GM12872 (cell line): ENCODE measurements around the gene S100A8.

ENCODE experiments used
- TF ChIP-seq, protein P1 (sequence below): IDR thresholded peaks from 3 replicates; pipeline ENCODE4 v1.5.1; 2011; ENCODE audit warnings: low read depth, mild to moderate bottlenecking, low read length, moderate library complexity; ENCODE audit not compliant: insufficient read depth

The S100A8 gene

DNA sequence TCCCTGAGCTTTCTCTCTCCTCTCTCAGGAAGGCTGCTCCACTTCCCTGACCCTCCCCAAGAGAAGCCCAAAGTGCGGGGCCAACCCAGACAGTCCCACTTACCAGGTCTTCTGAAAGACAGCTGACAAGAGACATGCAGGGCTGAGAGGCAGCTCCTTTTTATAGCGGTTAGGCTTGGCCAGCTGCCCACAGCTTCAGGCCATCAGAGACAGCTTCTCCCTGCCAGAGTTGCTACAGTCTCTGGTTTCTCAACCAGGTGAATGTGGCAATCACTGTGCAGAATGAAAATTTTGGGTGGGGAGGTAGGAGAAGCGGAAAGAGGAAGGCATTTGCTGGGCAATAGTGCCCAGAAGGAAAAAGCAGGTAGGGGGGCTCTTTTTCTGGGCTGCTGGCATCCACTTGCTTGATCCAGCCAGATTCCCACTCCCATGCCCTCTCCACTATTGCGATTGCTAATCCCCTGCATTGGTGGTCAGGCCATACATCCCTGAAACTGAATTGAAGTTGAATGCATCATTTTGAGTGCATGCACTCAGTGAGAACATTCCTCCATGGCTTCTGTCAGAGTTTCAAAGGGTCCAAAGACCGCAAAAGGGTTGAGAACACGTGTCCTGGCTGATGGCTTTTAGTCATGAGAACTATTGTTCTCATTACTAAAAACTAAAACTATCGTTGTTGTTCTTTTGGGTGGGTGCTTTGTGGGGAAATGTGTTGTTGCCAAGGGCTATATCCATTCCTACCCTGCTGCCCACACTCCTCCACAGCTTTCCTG lies at the start of gene S100A8:
Gene S100A8, minus strand, starts transcription at position 136 of the 773 bp plus-strand sequence. CDS start 538 bp downstream, outside the sequence.
- TF ChIP-seq, protein P1, sequence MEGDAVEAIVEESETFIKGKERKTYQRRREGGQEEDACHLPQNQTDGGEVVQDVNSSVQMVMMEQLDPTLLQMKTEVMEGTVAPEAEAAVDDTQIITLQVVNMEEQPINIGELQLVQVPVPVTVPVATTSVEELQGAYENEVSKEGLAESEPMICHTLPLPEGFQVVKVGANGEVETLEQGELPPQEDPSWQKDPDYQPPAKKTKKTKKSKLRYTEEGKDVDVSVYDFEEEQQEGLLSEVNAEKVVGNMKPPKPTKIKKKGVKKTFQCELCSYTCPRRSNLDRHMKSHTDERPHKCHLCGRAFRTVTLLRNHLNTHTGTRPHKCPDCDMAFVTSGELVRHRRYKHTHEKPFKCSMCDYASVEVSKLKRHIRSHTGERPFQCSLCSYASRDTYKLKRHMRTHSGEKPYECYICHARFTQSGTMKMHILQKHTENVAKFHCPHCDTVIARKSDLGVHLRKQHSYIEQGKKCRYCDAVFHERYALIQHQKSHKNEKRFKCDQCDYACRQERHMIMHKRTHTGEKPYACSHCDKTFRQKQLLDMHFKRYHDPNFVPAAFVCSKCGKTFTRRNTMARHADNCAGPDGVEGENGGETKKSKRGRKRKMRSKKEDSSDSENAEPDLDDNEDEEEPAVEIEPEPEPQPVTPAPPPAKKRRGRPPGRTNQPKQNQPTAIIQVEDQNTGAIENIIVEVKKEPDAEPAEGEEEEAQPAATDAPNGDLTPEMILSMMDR = no peak

DNA sequence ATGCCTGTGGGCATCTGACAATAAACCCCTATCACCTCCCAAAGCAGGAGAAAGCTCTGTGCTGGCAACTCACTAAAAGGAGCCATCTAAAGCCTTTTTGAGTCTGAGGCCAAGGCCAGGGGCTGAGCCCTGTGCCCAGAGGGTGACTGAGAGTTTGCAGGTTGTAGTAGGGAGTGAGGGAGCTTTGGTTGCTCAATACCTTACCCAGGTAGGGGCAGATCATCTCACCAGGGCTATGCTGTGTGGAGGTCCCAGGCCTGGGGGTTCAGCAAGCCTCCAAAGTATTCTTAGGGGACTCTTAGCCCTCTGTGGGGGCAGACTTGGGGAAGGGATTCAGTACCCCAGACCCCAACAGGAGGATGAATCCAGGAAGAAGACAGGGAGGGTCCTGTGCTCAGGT lies 48.4 kb upstream of the S100A8 start:
- TF ChIP-seq, protein P1 = no peak

GRCh38 chr1:153438599-153438998 lies 47.7 kb upstream of the S100A8 start:
- TF ChIP-seq, protein P1 = no peak

- TF ChIP-seq, protein P1 = no peak
Observed at GRCh38 chr1:153437236-153437635, 46.4 kb upstream of the S100A8 start.

GRCh38 chr1:153434746-153435455 lies 44.0 kb upstream of the S100A8 start:
- TF ChIP-seq, protein P1 = no peak

- TF ChIP-seq, protein P1 = no peak
Observed at GRCh38 chr1:153432874-153433681, 42.2 kb upstream of the S100A8 start.

DNA sequence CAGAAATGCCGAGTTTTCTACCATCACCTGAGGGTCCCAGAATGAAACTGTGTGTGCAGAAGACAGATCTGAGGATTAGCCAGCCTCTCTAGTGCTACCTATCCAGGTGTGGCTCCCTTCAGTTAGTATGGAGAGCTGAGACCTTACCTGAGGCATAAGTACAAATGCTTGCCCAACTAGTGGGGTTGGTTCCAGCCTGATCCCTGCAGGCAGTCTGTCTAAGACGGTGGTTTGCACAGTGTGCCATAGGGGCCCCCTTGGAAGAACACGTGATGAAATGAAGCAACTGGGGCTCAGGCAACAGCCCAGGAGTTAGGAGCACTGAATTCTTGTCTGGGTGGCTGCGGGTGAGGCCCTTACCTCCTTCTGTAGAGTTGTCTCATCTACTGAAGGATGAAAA lies 41.1 kb upstream of the S100A8 start:
- TF ChIP-seq, protein P1 = no peak
